CD4-positive, alpha-beta T cell treated with Interleukin-1 beta for 1 hour (primary cell): Measurements from ENCODE around the gene DMXL1.
"Not testable (repeated sequence)": the region's sequence is repeated elsewhere in the genome, so short reads cannot be mapped to it uniquely, and the experiment has no call there.

Experiments used
- DNase-seq, 2 donors: peaks; one replicate each; pipeline ENCODE4 v3.0.0-alpha.2; 2020 to 2022

Gene DMXL1

GRCh38 chr5:119135743-119136142 is 64.9 kb downstream of the DMXL1 start:
- not testable (repeated sequence) for DNase-seq

DNA sequence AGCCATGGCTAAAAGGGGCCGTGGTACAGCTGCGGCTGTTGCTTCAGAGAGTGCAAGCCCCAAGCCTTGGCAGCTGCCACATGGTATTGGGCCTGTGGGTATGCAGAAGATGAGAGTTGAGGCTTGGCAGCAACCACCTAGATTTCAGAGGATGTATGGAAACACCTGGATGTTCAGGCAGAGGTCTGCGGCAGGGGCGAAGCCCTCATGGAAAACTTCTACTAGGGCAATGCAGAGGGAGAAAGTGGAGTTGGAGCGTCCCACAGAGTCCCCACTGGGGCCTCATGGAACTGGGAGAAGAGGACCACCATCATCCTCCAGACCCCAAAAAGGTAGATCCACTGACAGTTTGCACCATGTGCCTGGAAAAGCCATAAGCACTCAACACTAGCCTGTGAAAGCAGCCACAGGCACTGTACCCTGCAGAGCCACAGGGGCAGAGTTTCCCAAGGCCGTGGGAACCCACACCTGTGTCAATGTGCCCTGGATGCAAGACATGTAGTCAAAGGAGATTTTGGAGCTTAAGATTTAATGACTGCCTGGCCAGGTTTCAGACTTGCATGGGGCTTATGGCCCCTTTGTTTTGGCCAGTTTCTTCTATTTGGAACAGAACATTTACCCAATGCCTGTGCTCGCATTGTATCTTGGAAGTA is 65.9 kb downstream of the DMXL1 start:
- DNase-seq: no peak

- DNase-seq: no peak
Measured at GRCh38 chr5:119153629-119154028, 82.7 kb downstream of the DMXL1 start.

DNA sequence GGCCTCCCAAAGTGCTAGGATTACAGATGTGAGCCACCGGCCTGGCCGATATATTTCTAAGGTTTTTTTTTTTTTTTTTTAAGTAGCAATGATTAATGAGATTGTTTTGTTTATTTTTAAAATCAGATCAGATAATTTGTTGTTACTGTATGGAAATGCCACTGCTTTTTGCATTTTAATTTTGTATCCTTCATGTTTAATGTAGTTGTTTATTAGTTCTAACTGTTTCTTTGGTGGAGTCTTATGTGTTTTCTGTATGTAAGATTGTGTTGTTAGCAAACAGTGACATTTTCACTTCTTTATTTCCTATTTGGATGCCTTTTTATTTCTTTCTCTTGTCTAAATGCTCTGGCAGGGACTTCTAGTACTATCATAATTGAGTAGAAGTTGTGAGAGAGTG is 87.3 kb downstream of the DMXL1 start:
- DNase-seq: no peak

GRCh38 chr5:119161430-119161829 is 90.5 kb downstream of the DMXL1 start:
- no peak for DNase-seq

DNA sequence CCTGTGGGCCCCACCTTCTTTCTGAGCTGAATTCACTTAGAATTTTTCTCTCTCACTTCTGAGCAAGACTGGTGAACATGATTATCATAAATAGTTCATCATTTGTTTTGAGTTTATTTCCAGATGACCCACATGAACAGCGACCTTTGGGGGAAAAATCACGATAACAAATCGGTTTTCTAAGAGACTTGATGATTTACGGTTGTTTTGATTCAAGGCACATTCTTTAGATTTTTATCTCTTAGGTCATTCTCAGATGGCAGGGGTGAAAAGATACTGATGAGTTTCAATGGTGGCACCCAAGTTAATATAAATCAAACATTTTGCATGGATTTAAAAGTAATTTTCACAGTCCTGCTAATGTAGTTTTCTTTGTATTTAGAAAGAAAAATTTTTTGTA is 95.1 kb downstream of the DMXL1 start:
- DNase-seq: no peak

- no peak for DNase-seq
Measured at GRCh38 chr5:119168401-119168800, 97.5 kb downstream of the DMXL1 start.

- no peak for DNase-seq
Measured at GRCh38 chr5:119171686-119172085, 100.8 kb downstream of the DMXL1 start.

DNA sequence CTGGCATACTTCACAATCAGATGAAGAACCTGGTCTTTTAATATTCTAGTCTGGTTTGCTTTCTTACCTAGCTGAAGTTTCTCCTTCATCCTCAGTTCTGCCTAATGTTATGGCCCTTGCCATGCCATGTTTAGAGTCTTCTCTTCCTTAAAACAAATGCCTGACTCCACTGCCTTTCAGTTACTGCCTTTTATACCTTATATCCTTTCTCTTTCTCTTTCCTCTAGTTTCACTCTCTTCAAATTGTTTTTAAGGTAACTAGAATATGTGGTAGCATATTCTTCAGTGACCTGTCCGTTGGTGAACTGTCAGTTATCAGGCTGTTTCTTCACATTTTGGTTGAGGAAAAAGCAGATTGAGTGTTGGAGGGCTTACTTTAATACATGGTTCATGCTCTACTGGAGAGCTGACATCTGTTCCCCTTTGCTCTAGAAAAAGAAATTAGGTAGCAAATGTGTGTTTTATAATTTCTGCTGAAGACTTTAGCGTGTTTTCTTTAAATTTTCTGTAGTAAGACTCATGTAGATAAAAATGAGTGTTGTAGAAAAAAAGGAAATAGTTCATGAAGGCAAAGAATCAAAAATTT is 103.8 kb downstream of the DMXL1 start:
- DNase-seq: no peak

DNA sequence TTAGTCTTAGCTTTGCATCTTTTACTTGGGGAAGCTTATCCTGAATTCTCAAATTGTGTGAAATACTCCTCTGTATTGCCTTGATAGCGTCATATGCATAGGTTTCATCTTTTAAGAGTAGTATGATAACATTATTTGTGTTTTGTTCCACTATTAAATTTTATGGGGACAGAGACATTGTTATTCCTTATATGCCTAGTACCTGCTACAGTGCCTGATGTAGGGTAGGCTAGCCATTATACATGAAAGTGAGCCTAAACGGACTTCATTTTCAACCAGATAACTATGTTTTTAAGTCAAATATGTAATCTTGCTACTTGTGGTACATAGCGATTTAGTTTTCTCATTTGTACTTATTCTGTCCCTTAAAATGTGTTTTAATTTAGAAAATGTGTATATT is 105.9 kb downstream of the DMXL1 start:
- DNase-seq: no peak

DNA sequence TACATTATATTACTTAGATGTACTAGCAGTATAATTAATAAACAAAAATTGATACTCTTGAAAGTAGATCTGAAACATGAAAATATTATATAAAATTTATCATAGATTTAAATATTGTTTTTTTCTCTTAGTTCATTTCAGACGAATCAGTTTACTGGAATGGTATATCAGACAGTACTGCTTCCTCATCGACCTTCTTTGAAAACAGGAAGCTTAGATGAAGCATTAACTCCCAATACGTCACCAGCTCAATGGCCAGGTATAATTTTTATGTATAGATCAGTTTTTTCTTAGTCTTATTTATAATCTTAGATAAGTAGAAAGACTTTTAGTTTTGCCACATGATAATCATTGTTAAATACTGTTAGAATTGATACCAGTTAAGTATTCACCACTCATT is 106.3 kb downstream of the DMXL1 start:
- no peak for DNase-seq

- DNase-seq: no peak
Measured at GRCh38 chr5:119178435-119178834, 107.5 kb downstream of the DMXL1 start.

DNA sequence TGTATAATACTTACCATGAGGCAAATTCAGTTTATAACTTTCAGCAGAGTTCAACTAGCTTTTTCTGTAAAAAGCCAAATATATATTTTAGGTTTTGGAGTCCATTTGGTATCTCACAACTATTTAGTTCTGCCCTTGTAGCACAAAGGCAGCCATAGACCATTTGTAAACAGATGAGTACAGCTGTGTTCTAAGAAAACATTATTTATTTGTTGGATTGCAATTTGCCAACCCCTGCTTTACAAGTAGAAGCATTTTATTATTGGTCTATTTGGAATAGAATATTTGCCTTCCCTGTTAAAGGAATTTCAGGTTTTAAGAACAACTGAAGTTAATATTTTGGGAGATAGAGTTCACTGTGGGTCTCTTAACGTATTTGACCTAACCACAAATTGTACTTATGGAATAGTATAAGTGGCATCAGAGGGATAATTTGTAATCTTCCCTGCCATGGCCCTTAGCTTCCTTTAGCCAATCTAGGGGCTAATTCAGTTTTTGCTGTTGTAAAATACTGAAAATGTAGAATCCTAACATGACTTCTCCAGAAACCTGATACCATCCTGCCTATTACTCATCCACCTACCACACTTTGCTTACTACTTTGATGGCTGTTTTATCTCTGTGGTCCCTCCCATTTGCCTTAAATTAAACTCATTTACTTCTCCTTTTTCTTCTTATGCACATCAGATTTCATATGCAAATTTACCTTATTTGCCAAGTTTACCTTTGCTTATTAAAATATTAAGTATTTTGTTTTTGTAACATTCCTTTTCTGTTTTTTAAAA is 109.2 kb downstream of the DMXL1 start:
- DNase-seq: no peak

- DNase-seq: not testable (repeated sequence)
Measured at GRCh38 chr5:119185512-119185911, 114.6 kb downstream of the DMXL1 start.

DNA sequence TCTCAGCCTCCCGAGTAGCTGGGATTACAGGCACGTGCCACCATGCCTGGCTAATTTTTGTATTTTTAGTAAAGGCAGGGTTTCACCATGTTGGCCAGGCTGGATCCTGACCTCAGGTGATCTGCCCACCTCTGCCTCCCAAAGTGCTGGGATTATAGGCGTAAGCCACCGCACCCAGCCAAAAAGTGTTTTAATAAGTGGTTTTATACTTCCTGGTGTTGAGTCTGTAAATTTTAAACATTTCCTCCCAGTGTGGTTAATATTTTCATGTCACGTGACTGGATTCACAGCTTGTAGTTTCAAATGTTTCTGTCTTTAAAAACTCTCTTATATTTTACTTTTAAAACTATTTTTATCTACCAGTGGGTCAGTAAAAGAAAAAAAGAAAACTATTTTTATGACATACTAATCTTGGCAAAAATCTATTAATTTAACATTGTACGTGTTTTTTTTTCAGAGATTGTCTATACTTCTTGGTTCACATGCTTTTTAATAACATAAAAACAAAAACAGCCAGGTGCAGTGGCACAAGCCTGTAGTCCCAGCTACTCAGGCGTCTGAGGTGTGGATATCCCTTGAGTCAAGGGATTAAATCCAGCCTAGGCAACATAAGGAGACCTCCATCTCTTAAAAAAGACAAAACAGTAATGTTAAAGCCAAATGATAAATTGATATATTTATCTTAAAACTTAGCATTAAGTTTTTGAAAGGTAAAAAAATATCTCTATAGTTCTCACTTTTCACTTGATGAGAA is 117.1 kb downstream of the DMXL1 start:
- peak in 1 of 2 donors; percentile 49 for DNase-seq

DNA sequence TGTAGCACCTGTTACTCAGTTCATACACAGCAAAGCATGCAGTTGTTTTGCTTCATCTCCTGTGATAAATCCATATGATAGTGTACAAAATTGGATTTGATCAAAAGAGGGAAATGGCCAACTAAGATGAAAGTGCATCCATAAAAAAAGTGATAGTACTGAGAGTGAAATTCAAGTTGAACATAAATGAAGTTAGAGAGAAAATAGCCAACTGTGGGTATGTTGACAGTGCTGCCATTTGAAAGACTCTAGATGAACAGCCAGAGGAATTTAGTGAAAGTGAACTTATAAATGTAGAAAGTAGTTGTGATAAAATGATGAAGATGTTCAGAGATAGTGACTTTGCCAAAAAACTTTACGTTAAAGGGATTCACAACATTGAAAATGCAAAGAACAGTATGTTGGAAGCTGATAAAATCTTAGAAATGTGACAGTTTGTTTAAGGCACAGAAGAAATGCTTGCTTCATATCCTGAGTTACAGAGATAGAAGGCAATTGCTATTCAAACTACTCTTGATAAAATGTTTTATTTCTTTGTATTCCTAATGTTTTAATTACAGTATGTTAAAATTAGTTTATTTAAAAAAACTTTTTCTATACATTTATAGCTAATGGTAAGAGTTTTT is 119.7 kb downstream of the DMXL1 start:
- DNase-seq: no peak

GRCh38 chr5:119191944-119192343 is 121.1 kb downstream of the DMXL1 start:
- no peak for DNase-seq

DNA sequence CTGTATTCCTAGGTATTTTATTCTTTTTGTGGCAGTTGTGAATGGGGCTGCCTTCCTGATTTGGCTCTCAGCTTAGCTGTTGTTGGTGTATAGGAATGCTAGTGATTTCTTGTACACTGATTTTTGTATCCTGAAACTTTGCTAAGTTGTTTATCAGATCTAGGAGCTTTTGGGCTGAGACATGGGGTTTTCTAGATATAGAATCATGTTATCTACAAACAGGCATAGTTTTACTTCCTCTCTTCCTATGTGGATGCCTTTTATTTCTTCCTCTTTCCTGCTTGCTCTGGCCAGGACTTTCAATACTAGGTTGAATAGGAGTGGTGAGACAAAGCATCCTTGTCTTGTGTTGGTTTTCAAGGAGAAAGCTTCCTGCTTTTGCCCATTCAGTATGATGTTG is 129.9 kb downstream of the DMXL1 start:
- DNase-seq: no peak

- DNase-seq: no peak
Measured at GRCh38 chr5:119207105-119207504, 136.2 kb downstream of the DMXL1 start.

DNA sequence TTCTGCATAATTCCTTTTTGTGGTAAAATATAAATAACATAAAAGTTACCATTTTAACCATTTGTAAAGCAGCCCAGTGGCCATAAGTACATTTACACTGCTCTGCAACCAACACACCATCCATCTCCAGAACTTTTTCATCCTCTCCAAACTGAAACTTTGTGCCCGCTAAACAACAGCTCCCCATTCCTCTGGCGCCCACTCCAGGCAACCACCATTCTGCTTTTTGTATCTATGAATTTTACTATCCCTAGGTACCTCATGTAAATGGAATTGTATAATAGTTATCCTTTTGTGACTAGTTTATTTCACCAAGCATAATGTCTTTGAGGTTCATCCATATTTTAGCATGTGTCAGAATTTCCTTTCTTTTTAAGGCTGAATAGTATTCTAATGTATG is 141.1 kb downstream of the DMXL1 start:
- DNase-seq: no peak

GRCh38 chr5:119212676-119213075 is 141.8 kb downstream of the DMXL1 start:
- DNase-seq: no peak

DNA sequence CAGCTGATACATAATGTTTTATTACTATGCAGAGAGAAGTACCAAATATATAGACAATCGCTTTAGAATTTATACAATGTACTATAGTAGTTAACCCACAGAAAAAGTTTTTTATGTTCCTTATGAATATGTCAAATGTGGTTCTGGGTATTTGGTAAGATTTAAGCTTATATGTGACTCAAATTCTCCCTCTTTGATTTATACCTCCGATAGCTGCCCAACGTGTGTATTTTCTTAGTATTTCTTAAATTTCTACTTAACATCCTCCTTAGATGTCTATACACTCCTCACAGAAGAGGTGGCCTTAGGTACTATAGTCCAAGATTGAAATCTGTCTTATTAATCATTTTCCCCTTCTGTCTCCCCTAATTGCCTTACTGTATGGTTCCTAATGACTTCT is 146.3 kb downstream of the DMXL1 start:
- DNase-seq: no peak
